ENCODE data around the gene FSCN2.

FSCN2 gene

GRCh38 chr17:81484195-81484979 lies 43.8 kb upstream of the FSCN2 start:
- Histone ChIP-seq H3K27ac (ENCODE audit: low read depth, low read length) (no peak overlapping the region), H3K9ac (ENCODE audit: low read depth, low read length) (no peak overlapping the region), H3K4me1 (ENCODE audit: control insufficient read depth, insufficient read depth, low read length) (peaks cover 8% of the 10 kb centered on the region; the same call in 1 of the 2 replicates)

GRCh38 chr17:81486199-81486810 lies 41.9 kb upstream of the FSCN2 start:
- Histone ChIP-seq H3K36me3 (ENCODE audit: control insufficient read depth, insufficient read depth, low read length) (no peaks in the 10 kb centered on the region), H3K9ac (ENCODE audit: low read depth, low read length) (no peak overlapping the region), H3K27me3 (ENCODE audit: control insufficient read depth, insufficient read depth, low read length) (peaks cover 41% of the 10 kb centered on the region), H3K27ac (ENCODE audit: low read depth, low read length) (no peak overlapping the region), H3K9me3 (ENCODE audit: control insufficient read depth, insufficient read depth, low read length) (no peaks in the 10 kb centered on the region), H3K4me1 (ENCODE audit: control insufficient read depth, insufficient read depth, low read length) (peaks cover 20% of the 10 kb centered on the region), H3K4me3 (ENCODE audit: low read depth, low read length) (no peak overlapping the region)

More at GRCh38 chr17:81484195-81484979, 43.8 kb upstream of the FSCN2 start:
- Histone ChIP-seq H3K9me3 (ENCODE audit: control insufficient read depth, insufficient read depth, low read length) (no peaks in the 10 kb centered on the region), H3K36me3 (ENCODE audit: control insufficient read depth, insufficient read depth, low read length) (no peaks in the 10 kb centered on the region), H3K27me3 (ENCODE audit: control insufficient read depth, insufficient read depth, low read length) (peaks cover 53% of the 10 kb centered on the region), H3K4me3 (ENCODE audit: low read depth, low read length) (peak overlapping the region; percentile 61)

DNA sequence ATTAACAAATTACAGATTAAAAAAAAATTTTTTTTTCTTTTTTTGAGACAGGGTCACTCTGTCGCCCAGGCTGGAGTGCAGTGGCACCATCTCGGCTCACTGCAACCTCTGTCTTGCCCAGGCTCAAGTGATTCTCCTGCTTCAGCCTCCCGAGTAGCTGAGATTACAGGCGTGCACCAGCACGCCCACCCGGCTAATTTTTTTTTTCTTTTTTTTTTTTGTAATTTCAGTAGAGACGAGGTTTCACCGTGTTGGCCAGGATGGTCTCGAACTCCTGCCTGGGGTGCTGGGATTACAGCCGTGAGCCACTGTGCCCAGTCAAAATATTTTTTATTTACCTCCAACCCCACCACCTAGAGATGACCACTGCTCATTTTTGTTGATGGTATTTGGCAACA lies 41.1 kb upstream of the FSCN2 start:
- peaks cover 20% of the 10 kb centered on the region for H3K4me1 ChIP-seq (ENCODE audit: control insufficient read depth, insufficient read depth, low read length)
- no peaks in the 10 kb centered on the region for H3K9me3 ChIP-seq (ENCODE audit: control insufficient read depth, insufficient read depth, low read length)
- H3K4me3 ChIP-seq (ENCODE audit: low read depth, low read length), result no peak overlapping the region
- H3K36me3 ChIP-seq (ENCODE audit: control insufficient read depth, insufficient read depth, low read length), result no peaks in the 10 kb centered on the region
- H3K27me3 ChIP-seq (ENCODE audit: control insufficient read depth, insufficient read depth, low read length), result peaks cover 35% of the 10 kb centered on the region
- no peak overlapping the region for H3K27ac ChIP-seq (ENCODE audit: low read depth, low read length)
- no peak overlapping the region for H3K9ac ChIP-seq (ENCODE audit: low read depth, low read length)

- Histone ChIP-seq H3K4me1 (ENCODE audit: control insufficient read depth, insufficient read depth, low read length) (peaks cover 20% of the 10 kb centered on the region), H3K4me3 (ENCODE audit: low read depth, low read length) (peak overlapping the region; percentile 52; the same call in 1 of the 2 replicates), H3K9me3 (ENCODE audit: control insufficient read depth, insufficient read depth, low read length) (no peaks in the 10 kb centered on the region), H3K27me3 (ENCODE audit: control insufficient read depth, insufficient read depth, low read length) (peaks cover 29% of the 10 kb centered on the region), H3K27ac (ENCODE audit: low read depth, low read length) (no peak overlapping the region), H3K9ac (ENCODE audit: low read depth, low read length) (no peak overlapping the region), H3K36me3 (ENCODE audit: control insufficient read depth, insufficient read depth, low read length) (no peaks in the 10 kb centered on the region)
Measured at GRCh38 chr17:81487487-81488275, 40.5 kb upstream of the FSCN2 start.

DNA sequence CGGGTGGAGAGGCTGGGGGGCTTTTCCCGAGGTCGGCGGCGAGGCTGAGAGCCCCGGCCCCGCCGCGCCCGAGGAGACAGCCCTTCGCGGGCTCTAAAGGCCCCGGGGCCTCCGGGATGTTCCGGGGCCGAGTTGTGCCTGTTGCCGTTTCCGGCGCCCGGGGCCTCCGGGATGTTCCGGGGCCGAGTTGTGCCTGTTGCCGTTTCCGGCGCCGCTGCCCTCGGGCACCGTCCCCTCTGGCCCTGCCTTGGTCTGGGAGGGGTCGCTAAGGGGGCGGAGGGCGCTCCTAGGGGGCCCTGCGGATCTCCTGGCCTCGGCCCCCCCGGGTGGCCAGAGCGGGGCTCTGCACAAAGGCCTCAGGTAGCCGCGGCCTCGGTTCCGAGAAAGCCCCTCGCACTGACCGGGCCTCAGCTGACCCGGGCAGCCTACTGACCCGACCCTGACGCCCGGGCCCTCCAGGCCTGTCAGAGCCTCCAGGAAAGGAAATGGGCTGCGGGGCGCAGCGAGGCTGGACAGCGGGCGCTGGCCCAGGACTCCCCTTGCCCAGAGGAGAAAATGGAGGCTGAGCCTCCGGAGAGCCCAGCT lies 39.8 kb upstream of the FSCN2 start:
- H3K9ac ChIP-seq (ENCODE audit: low read depth, low read length), result no peak overlapping the region
- H3K4me1 ChIP-seq (ENCODE audit: control insufficient read depth, insufficient read depth, low read length), result peaks cover 20% of the 10 kb centered on the region
- no peak overlapping the region for H3K27ac ChIP-seq (ENCODE audit: low read depth, low read length)
- H3K9me3 ChIP-seq (ENCODE audit: control insufficient read depth, insufficient read depth, low read length), result no peaks in the 10 kb centered on the region
- H3K4me3 ChIP-seq (ENCODE audit: low read depth, low read length), result peak overlapping the region; percentile 52; the same call in 1 of the 2 replicates
- H3K36me3 ChIP-seq (ENCODE audit: control insufficient read depth, insufficient read depth, low read length), result no peaks in the 10 kb centered on the region
- peaks cover 22% of the 10 kb centered on the region for H3K27me3 ChIP-seq (ENCODE audit: control insufficient read depth, insufficient read depth, low read length)

GRCh38 chr17:81489012-81489997 lies 38.9 kb upstream of the FSCN2 start:
- Histone ChIP-seq H3K4me3 (ENCODE audit: low read depth, low read length) (peak overlapping the region; percentile 37), H3K27ac (ENCODE audit: low read depth, low read length) (peak overlapping the region; percentile 64), H3K9ac (ENCODE audit: low read depth, low read length) (peak overlapping the region; percentile 36; the same call in 1 of the 2 replicates), H3K36me3 (ENCODE audit: control insufficient read depth, insufficient read depth, low read length) (no peaks in the 10 kb centered on the region), H3K4me1 (ENCODE audit: control insufficient read depth, insufficient read depth, low read length) (peaks cover 20% of the 10 kb centered on the region), H3K27me3 (ENCODE audit: control insufficient read depth, insufficient read depth, low read length) (peaks cover 15% of the 10 kb centered on the region), H3K9me3 (ENCODE audit: control insufficient read depth, insufficient read depth, low read length) (no peaks in the 10 kb centered on the region)

GRCh38 chr17:81489998-81490992 lies 37.9 kb upstream of the FSCN2 start:
- no peaks in the 10 kb centered on the region for H3K9me3 ChIP-seq (ENCODE audit: control insufficient read depth, insufficient read depth, low read length)
- peaks cover 11% of the 10 kb centered on the region for H3K27me3 ChIP-seq (ENCODE audit: control insufficient read depth, insufficient read depth, low read length)
- peak overlapping the region; percentile 37; the same call in 1 of the 2 replicates for H3K4me3 ChIP-seq (ENCODE audit: low read depth, low read length)
- H3K4me1 ChIP-seq (ENCODE audit: control insufficient read depth, insufficient read depth, low read length), result peaks cover 18% of the 10 kb centered on the region
- no peaks in the 10 kb centered on the region for H3K36me3 ChIP-seq (ENCODE audit: control insufficient read depth, insufficient read depth, low read length)
- H3K9ac ChIP-seq (ENCODE audit: low read depth, low read length), result no peak overlapping the region; the same call in 1 of the 2 replicates
- peak overlapping the region; percentile 64 for H3K27ac ChIP-seq (ENCODE audit: low read depth, low read length)

DNA sequence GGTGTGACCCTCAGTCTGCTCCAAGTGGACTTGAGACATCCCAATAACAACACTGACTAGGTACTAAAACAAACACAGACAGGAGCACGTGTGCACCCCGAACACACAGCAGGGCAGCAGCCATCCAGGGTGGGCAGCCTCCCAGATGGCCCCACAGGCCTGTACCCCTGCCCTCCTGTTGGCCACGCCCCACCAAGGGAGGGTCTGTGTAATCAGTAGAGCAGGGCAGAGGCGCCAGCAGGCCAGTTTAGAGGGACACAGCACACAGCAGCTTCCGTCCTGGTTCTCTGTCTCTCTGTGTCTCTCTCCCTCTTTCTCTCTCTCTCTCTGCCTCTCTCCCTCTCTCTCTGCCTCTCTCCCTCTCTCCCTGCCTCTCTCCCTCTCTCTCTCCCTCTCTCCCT lies 37.0 kb upstream of the FSCN2 start:
- Histone ChIP-seq H3K4me3 (ENCODE audit: low read depth, low read length) (no peak overlapping the region), H3K36me3 (ENCODE audit: control insufficient read depth, insufficient read depth, low read length) (no peaks in the 10 kb centered on the region), H3K9me3 (ENCODE audit: control insufficient read depth, insufficient read depth, low read length) (no peaks in the 10 kb centered on the region), H3K9ac (ENCODE audit: low read depth, low read length) (no peak overlapping the region), H3K27ac (ENCODE audit: low read depth, low read length) (no peak overlapping the region), H3K4me1 (ENCODE audit: control insufficient read depth, insufficient read depth, low read length) (peaks cover 18% of the 10 kb centered on the region), H3K27me3 (ENCODE audit: control insufficient read depth, insufficient read depth, low read length) (peaks cover 10% of the 10 kb centered on the region)

GRCh38 chr17:81491761-81492160 lies 36.4 kb upstream of the FSCN2 start:
- Histone ChIP-seq H3K36me3 (ENCODE audit: control insufficient read depth, insufficient read depth, low read length) (no peaks in the 10 kb centered on the region), H3K27me3 (ENCODE audit: control insufficient read depth, insufficient read depth, low read length) (peaks cover 7% of the 10 kb centered on the region; the same call in 1 of the 2 replicates), H3K4me3 (ENCODE audit: low read depth, low read length) (no peak overlapping the region), H3K9ac (ENCODE audit: low read depth, low read length) (no peak overlapping the region), H3K27ac (ENCODE audit: low read depth, low read length) (no peak overlapping the region), H3K4me1 (ENCODE audit: control insufficient read depth, insufficient read depth, low read length) (peaks cover 18% of the 10 kb centered on the region), H3K9me3 (ENCODE audit: control insufficient read depth, insufficient read depth, low read length) (no peaks in the 10 kb centered on the region)
